GM19043 (cell line): ENCODE results near the gene PSAPL1.

ENCODE experiments used
- ATAC-seq: cut with Tn5 transposase; IDR thresholded peaks from one replicate; pipeline ENCODE4 v1.9.1; 2021; ENCODE audit warnings: low read depth; ENCODE audit not compliant: unreplicated experiment

Gene PSAPL1

GRCh38 chr4:7434766-7435150 is at the start of gene PSAPL1:
Gene PSAPL1, minus strand, starts transcription at chr4:7434930. Its CDS starts 51 bp downstream, at chr4:7434879.
- ATAC-seq = no peak

- no peak for ATAC-seq
Observed at GRCh38 chr4:7481227-7481626, 46.5 kb upstream of the PSAPL1 start.

GRCh38 chr4:7480423-7480822 is 45.7 kb upstream of the PSAPL1 start:
- ATAC-seq = no peak

GRCh38 chr4:7478665-7479064 is 43.9 kb upstream of the PSAPL1 start:
- no peak for ATAC-seq

- no peak for ATAC-seq
Observed at GRCh38 chr4:7477695-7478094, 43.0 kb upstream of the PSAPL1 start.

- ATAC-seq = no peak
Observed at GRCh38 chr4:7476820-7477219, 42.1 kb upstream of the PSAPL1 start.

- ATAC-seq = no peak
Observed at GRCh38 chr4:7475207-7475606, 40.5 kb upstream of the PSAPL1 start.

GRCh38 chr4:7474320-7474719 is 39.6 kb upstream of the PSAPL1 start:
- ATAC-seq = no peak

GRCh38 chr4:7473081-7473480 is 38.4 kb upstream of the PSAPL1 start:
- ATAC-seq = no peak

- no peak for ATAC-seq
Observed at GRCh38 chr4:7472442-7473013, 37.8 kb upstream of the PSAPL1 start.

- no peak for ATAC-seq
Observed at GRCh38 chr4:7470522-7471128, 35.9 kb upstream of the PSAPL1 start.

GRCh38 chr4:7470111-7470510 is 35.4 kb upstream of the PSAPL1 start:
- no peak for ATAC-seq

GRCh38 chr4:7469023-7469422 is 34.3 kb upstream of the PSAPL1 start:
- ATAC-seq = no peak

- no peak for ATAC-seq
Observed at GRCh38 chr4:7467471-7467870, 32.7 kb upstream of the PSAPL1 start.

- ATAC-seq = no peak
Observed at GRCh38 chr4:7466904-7467303, 32.2 kb upstream of the PSAPL1 start.

GRCh38 chr4:7466215-7466614 is 31.5 kb upstream of the PSAPL1 start:
- no peak for ATAC-seq

GRCh38 chr4:7465017-7465416 is 30.3 kb upstream of the PSAPL1 start:
- ATAC-seq = no peak

GRCh38 chr4:7464259-7464655 is 29.5 kb upstream of the PSAPL1 start:
- ATAC-seq = no peak

- no peak for ATAC-seq
Observed at GRCh38 chr4:7463566-7464258, 29.0 kb upstream of the PSAPL1 start.

- no peak for ATAC-seq
Observed at GRCh38 chr4:7462509-7462971, 27.8 kb upstream of the PSAPL1 start.

GRCh38 chr4:7461230-7461629 is 26.5 kb upstream of the PSAPL1 start:
- ATAC-seq = no peak

GRCh38 chr4:7460566-7460965 is 25.8 kb upstream of the PSAPL1 start:
- no peak for ATAC-seq
